ENCODE data around the gene MGAT5B.
A peak's percentile ranks its signal among the peaks of the same experiment; 100 is the strongest.

The MGAT5B gene

DNA sequence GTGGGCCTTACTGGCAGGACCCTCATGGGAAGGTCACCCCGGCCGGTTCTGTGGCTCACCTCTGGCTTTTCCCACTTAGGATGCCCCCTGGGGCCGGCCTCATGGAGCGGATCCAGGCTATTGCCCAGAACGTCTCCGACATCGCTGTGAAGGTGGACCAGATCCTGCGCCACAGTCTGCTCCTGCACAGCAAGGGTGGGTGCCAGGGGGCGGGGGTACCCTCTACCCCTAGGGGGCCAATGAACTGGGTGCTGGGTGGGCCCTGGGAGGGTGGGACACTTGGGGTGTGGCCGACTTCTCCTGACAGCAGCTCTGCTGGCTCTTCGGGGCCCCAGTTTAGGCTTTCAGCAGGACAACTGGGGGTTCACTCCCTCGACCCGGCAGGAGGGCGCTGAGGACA is 34.3 kb downstream of the MGAT5B start:
- DNase-seq = no peak

DNA sequence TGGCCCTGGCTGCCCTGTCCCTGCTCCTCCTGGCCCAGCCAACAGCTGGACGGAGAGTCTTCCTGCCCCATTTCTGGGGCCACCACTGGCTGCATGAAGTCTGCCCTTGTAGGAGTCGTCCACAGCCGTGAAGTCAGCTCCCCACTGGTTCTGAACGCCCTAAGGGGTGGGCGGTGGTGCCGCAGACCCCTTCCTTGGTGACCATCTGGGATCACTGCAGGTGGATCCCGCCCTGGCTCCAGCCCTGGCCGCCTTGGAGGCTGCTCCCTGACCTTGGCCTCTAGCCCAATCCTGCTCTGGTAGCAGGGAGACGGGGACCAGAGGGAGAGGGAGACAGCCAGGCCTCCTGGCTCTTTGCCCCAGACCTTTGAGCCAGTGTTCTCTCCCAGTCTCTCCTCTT is 35.4 kb downstream of the MGAT5B start:
- DNase-seq = no peak

DNA sequence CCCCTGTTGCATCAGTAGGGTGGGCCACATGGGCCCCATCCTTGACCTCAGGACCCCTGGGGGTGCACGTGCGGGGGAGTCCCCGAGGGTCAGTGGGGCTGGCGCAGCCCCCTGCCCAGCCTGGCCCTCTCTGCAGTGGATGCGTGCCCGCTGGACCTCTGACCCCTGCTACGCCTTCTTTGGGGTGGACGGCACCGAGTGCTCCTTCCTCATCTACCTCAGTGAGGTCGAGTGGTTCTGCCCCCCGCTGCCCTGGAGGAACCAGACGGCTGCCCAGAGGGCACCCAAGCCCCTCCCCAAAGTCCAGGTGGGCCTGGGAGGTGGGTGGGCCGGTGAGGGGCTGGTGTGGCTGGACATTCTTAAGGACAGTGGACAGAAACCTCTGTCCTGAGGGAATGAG is 35.9 kb downstream of the MGAT5B start:
- DNase-seq = no peak

DNA sequence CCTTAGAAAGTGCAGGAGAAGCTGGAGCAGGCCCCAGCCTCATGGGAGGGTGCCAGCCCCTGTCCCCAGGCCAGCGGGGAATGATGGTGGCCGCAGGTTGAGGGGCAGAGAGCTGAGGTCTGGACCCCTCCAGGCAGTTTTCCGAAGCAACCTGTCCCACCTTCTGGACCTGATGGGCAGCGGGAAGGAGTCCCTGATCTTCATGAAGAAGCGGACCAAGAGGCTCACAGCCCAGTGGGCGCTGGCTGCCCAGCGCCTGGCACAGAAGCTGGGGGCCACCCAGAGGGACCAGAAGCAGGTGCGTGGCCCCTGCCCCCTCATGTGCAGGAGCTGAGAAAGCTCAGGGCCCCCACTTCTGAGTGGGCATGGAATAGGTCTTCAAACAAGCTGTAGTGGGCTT is 36.8 kb downstream of the MGAT5B start:
- no peak for DNase-seq

DNA sequence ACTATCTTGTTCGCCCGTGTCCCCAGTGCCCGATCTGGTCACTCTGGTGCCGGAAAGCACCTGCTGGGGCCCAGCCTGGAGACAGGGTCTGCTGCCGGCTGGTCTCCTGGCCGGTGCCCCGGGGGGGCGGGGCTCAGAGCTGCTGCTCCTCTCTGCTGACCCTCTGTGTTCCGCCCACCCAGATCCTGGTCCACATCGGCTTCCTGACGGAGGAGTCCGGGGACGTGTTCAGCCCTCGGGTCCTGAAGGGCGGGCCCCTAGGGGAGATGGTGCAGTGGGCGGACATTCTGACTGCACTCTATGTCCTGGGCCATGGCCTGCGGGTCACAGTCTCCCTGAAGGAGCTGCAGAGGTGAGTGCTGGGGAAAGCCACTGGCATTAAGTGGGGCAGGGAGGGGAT is 37.6 kb downstream of the MGAT5B start:
- DNase-seq = no peak

DNA sequence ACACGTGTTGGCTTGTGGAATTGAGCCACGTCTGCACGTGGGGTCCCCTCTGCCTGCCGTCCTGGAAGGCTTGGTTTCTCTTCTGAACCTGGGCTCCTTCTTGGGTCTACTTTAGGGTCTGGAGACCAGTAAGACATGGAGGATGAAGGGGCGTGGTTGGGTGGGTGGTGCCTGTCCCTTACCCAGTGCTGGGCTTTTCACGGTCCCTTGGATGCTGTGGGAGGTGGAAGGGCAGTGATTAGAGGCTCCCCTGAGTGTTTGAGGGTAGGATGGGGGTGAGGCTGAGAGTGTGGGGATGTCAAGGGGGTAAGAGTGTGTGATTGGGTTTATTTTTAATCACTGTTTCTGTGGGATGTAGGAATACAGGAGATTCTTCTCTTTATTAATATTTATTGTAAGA is 38.3 kb downstream of the MGAT5B start:
- no peak for DNase-seq

DNA sequence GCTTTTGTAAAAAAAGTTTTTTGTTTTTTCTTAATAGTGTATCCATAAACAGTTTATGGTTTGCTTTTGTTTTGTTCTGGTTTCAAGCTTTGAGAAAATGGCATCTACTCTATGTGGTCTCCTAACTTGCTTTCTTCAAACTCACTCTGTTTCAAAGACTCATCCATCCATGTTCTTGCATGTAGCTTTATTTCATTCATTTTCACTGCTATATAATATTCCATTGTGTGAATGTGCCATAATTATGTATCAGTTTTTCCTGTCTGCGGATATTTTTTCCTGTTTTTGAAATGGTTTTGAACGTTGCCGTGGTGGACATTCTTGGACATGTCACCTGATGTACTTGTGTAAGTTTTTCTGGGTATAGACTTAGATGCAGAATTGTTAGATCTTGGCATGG is 39.1 kb downstream of the MGAT5B start:
- no peak for DNase-seq

DNA sequence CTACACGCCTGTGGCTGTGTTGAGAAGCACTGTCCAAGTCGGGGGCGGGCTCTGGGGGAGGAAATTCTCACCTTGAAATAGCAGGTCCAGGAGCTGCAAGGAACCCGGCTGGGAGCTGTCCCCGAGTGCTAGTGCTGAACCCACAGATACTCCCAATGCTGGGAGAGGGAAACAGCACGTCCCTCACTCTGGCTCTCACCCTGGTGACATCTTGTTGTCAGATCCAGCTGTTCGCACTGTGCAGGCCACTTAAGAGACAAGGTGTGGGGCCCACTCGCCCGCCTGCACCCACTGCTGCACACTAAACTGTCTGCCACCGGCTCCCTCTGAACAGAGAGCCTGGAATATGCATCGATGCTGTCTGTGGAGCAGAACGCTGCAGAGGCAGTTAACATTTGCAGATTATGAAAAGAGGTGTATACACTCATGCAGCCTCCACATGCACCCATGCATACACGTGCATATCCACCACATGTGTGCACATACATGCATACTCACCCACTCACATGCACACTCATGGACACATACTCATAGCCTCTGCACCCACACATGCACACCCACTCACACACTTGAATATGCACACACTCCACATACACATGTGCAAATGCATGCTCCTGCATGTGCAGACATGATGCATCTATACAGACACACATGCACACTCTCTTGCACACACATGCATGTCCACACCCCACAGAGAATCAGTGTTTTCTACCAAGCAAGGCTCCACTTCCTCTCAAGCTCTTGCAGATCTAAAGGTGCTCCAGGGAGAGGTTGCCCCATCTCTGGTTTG is 42.0 kb downstream of the MGAT5B start:
- peak in 11 of 56 donors; percentile 10 to 43 (median 17) for DNase-seq

DNA sequence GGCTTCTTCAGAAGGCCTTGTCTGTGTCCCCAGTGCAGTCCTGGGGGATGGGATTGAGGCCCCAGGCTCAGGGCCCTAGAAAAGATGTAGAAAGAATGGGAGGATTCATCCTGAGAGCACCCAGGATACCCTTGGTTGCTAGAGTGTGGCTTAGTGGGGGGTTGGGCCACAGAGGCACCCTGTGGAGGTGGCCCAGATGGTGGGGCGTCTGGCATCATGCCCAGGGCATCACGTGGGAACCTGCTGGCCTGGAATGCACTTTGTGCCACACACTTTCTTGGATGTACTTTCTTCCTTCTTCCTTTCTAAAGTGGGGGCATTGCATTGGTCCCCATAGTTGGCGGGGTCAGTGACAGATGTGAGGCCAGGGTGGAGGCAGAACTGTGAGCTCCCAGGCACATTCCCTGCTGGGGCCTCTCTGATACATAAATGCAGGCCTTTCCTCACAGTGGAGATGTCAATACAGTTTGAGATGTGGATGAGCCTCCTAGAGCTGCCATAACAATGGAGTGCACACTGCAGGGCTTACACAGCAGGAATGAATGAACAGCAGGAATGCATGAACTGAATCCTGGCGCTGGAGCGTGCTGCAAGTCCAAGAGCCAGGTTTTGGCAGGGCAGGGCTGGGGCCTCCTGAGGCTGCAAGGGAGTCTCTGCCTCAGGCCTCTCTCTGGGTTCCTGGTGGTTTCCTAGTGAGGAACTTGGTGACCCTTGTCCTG is 43.3 kb downstream of the MGAT5B start:
- peak in 1 of 56 donors; percentile 9 for DNase-seq

DNA sequence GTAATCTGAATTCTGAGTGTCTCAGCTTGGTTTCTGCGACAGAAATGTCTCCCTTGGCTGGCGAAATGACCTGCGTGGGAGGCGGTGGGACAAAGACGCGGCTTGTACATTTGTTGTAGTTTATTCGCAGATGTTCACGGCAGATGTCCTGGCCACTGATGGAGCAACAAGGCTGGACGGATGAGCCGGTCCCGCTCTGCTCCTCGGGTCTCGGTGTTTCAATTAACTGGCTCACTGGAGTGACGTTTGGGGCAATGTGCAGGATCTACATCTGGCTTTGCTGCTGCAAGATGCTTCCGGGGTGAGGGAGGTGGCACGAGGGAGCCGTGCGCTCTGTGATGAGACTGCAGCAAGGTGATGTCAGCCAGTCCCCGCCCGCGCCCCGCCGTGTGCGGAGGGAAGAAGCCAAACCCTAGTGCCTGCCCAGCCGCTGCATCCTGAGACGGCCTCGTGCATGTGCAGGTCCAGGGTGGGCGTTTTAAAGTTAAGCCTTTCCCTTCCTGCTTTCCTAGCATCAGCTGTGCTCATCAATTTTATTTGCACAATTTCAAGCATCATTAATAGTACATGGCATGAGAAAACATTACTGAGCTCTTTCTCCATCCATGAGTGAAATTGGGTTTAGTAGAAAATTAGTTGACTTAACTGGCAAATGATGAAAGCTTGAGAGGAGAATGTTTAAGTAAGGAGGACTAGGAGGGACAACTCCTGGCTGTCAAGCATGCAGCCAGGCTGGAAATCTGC is 44.4 kb downstream of the MGAT5B start:
- DNase-seq = no peak

DNA sequence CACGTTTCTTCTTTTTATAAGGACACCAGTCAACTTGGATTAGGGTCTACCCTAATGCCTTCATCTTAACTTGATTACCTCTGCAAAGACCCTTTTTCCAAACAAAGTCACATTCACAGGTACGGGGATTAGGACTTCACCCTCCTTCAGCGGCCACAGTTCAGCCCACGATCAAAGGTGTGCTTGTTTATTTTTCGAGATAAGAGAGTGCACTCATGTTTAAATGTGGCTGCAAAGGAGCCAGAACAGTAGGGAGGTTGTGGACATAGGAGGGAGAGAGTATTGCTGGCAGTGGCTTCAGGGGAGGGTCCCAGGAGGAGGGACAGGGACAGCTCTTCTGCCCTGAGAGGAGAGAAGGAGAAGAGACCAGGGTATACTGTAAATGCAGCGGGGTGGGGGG is 46.7 kb downstream of the MGAT5B start:
- DNase-seq = no peak

DNA sequence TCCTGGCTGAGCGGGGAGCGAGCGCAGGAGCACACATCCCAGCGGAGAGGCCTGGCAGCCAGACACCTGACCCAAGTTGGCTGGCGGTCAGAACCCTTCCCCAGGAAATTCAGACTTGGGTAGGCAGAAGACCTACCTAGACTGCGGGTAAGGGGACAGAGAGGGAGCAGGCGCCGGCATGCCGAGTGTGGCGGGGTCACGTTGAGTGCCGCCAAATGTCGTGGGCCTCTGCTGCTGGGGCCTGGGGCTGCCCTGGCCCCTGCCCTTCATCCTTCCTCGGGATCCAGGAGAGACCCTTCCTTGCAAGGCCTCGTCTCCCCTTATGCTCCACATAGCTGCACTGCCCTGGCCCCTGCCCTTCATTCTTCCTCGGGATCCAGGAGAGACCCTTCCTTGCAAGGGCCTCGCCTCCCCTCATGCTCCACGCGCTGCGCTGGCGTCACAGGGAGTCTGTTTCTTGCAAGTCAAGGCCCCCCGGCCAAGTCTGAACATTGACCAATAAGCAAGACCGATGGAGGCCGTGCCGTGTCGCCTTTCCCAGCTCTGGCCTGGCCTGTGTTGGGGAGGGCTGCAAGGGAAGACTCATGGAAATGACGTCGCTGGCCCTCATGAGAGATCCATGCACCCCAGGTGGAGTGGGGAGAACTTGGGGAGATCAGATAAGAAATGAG is 47.8 kb downstream of the MGAT5B start:
- DNase-seq = no peak

DNA sequence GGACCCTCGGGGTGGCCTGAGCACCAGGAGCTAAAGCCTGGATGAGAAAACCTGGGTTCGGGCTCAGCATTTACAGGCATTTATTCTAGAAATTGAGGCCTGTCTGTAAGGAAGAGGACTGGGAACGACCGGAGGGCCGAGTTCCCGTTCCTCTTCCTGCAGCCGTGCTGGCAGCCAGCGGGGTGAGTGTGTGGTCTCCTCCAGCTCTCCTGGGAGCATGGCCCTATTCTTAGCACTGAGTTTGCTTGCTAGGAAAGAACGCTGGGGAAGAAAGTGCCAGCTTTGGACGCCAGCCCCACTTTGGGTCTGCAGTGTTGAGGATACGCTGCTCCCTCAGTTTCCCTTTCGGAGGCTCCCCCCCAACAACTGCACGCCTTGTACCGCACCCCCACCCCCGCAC is 49.6 kb downstream of the MGAT5B start:
- DNase-seq = no peak

DNA sequence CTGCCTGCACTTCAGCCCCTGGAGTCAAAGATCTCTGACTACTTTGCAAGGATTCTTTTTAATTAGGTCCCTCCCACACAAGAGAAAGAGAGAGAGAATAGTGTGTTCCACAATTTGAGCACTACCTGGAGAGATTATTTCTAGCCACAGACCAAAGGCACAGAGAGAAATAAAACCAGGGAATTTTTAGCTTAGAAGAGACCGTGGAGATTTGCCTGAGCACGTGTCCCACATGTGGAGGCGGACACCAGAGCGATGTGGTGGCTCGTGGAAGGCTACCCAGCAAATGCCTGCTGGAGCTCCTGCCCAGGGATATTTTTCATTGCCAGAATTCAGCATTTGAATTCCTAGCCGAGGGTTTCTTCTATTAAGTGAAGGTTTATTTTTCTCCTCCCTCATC is 50.6 kb downstream of the MGAT5B start:
- DNase-seq = peak in 19 of 56 donors; percentile 7 to 63 (median 27)

DNA sequence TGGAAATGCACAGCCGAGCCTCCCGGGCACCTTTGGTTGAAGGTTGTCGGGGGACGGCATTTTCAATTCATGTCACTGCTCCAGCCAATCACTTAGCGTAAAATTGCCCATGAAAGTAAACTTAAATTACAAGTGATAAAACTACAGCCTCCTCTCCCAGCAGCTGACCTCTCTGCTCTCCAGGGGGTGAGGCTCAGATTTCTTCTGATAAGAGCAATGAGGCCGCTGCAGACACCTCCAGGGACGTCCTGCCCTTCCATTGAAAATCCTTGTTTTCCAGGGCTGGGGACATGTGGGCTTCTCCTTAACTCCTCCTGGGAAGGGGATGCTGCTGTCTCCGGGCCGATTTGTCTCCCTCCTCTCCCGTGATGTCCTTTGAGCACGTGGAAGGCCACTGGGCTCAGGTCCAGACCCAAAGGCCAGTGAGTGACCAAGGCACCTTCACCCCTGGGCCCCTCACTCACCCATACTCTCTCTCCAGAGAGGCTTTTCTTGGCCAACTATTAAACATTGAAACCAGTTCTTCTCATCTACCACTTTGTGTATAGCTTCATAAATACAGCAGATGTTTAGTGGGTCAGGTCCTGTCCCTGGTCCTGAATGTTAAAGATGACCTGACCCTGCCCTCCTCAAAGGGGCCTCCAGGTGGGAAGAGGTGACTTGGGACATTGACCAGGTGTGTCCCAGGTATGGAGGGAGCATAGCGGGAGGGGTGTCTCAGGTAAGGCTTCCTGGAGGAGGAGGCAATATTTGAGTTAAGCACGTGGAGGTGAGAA is 52.3 kb downstream of the MGAT5B start:
- DNase-seq = no peak

DNA sequence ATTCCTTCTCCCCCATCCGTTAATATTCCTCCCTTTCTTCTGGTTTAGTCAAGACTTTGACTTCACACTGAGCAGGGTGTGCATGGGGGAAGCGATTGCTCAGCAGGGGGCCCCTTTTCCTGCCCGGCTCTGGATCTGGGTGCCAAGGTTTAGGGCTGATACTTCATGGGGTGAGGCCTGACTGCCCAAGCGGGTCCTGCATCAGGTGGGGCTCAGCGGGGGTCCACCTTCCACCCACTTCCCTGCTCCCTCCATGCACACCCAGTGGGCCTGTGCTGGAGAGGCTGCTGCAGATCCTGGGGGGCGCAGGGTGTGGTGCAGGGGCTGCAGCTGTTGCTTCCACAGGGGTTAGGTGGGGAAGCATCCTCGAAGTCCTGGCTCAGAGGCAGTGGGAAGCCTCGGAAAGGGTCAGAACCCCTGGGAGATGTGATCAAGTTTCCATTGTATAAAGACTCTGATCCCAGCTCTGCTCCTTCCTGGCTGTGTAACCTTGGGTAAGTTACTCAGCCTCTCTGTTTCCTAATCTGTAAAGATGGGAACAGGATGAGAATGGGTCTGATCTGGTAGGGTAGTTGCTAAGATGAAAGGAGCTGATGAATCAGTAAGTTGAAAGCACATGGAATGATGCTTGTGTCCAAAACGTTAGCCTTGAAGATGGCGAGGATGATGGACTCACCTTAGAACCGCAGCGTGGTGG is 53.3 kb downstream of the MGAT5B start:
- no peak for DNase-seq

DNA sequence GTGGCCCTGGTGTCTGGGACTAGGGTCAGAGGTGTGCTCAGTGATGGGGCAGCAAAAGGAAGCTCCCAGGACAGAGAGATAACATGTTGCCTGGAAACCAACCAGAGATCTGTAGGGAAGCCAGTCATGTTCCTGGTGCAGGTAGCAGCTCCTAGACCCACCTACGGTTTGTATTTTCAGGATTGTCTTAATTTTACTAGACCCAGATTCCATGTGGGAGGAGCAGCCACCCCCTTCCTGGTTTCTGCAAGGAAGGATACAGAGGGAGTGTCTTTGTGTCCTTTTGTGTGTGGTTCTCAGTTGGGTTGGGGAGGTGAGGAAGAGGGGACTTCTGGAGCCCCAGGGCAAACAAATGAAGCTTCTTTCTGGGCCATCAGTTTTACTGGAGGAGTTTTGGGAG is 53.9 kb downstream of the MGAT5B start:
- peak in 1 of 56 donors; percentile 25 for DNase-seq

DNA sequence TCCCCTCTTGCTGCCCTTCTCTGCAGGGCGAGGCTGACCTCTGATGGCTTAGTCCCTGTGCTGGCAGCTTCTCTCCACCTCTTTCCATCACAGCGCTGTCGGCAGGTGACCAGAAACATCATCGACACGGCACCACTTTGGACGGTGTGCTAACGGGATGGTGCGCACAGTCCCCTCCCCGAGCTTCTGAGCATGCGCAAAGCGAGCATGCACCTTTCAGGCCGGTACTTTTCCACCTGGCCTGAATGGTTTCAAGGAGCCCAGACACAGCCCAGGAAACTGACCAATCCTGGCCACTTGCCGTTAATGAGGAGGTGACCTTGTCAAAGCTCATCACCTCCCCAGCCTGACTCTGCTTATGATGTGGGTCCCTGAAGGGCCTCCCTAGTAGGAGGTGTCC is 54.8 kb downstream of the MGAT5B start:
- no peak for DNase-seq

DNA sequence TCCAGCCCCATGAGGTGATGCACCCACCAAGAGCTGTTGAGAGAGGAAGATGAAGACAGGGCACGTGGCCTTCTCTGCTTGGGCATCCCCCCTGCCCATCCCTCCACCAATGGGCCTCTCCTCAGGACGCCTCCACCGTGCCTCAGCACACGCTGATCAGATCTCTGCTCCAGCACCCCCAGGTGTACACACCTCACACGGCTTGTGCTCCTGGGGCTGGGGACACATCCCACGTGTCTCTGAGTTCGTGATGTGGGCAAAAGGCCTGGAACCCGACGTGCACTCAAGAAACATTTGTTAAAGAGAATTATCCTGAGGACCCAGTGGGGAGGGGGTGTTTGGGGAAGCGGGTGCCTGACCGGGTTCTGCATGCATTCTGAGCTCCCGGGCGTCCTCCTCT is 55.3 kb downstream of the MGAT5B start:
- no peak for DNase-seq

Measured in amygdala (tissue), 56 donors.